Ovary (tissue), 9 donors: ENCODE data around the gene ZSCAN9. TPM values are rescaled to one million over a fixed set of nuclear protein-coding genes. Genes with fewer than 3 reads are reported as not detected.

ENCODE experiments used
- DNase-seq, 5 donors: peaks; one replicate each; pipeline ENCODE4 v3.0.0-alpha.2; 2019 to 2020
- H3K27ac ChIP-seq, 2 donors: fragments of 200-600 bp; one replicate each; pipeline versions ENCODE4 v1.5.1 to v1.8.0; 2019 to 2022
- H3K27me3 ChIP-seq: fragments of 200-600 bp; one replicate; pipeline ENCODE4 v1.8.0; 2022
- H3K36me3 ChIP-seq: fragments of 200-600 bp; sonication (generic); one replicate; pipeline ENCODE4 v1.5.1; 2019
- H3K4me1 ChIP-seq: one replicate; pipeline ENCODE4 v1.8.1; 2013; ENCODE audit warnings: mild to moderate bottlenecking, moderate library complexity; ENCODE audit not compliant: insufficient read depth
- H3K4me3 ChIP-seq: fragments of 200-600 bp; sonication (generic); one replicate; pipeline ENCODE4 v1.5.1; 2017
- H3K9me3 ChIP-seq, 2 donors: fragments of 200-600 bp in 1 of 2; sonication (generic) in 1 of 2; one replicate each; pipeline versions ENCODE4 v1.5.1 to v1.8.1; 2013 to 2019; ENCODE audit warnings: mild to moderate bottlenecking in 1 of 2, moderate library complexity in 1 of 2
- EP300 ChIP-seq: sonication (generic); formaldehyde crosslinking; IDR thresholded peaks from one replicate; pipeline ENCODE4 v1.6.1; 2017; ENCODE audit warnings: antibody characterized with exemption
- POLR2A ChIP-seq: fragments of 450-650 bp; IDR thresholded peaks from one replicate; pipeline ENCODE4 v1.6.1; 2017; ENCODE audit warnings: antibody characterized with exemption, mild to moderate bottlenecking, moderate library complexity
- WGBS, 3 donors: extraction: QIAGEN DNeasy Blood & Tissue Kit in 1 of 3; methylation state at CpG; one replicate each; pipeline versions ENCODE4 v1.1.5 to v1.1.7; 2013 to 2017; 5-methylcytosine and 5-hydroxymethylcytosine counted together
- intact Hi-C, 4 donors: fragments of 100-400 bp; cut with DNase I; formaldehyde crosslinking; loops; one replicate each; pipeline versions ENCODE4 v1.11.0 to v1.15.1; 2022 to 2023
- polyA plus RNA-seq, 2 donors: library from polyadenylated mRNA; stranded (reverse); fragments of 200-250 nt in 1 of 2; fragments of 350-450 nt in 1 of 2; fragmentation: Illumina TruSeq in 1 of 2; extraction: RNeasy Lipid Tissue Mini Kit (QIAGEN cat#74804) in 1 of 2; gene quantifications; one replicate each; pipeline ENCODE4 v1.2.3, GENCODE V29; 2013 to 2014
- total RNA-seq, 7 donors: library from RNA; depleted of rRNA in 2 of 7; stranded (reverse); fragments of >200 nt in 2 of 7; fragmentation: NEBNext Ultra II Directional in 3 of 7; extraction: Animal tissue kit (Norgen Biotek cat#: 25700) in 3 of 7; gene quantifications; one replicate each; pipeline versions ENCODE4 v1.1.0 to v1.2.4, GENCODE V29; 2016 to 2023
- TF ChIP-seq, protein P1 (sequence below), 3 donors: fragments of 450-650 bp in 2 of 3; fragments of 200-600 bp in 1 of 3; IDR thresholded peaks; one replicate each; pipeline versions ENCODE4 v1.5.1 to v1.8.0; 2016 to 2022; ENCODE audit warnings: antibody characterized with exemption in 3 of 3, mild to moderate bottlenecking in 1 of 3
- donor health status: DM: no; HTN: no; CAD: no; lungs with moderate emphysema.
- donor health status: DM: no; HTN: no; CAD: no.
- donor health status: Bipolar disorder and iron deficiency.
- donor health status: DM: yes; HTN: yes; CAD: no.
- donor health status: DM: no; HTN: no; CAD: no.
- donor health status: DM: yes; HTN: yes; CAD: no.

ZSCAN9 gene
- total and polyA plus RNA-seq, 9 donors, result 10.0 to 17.5 (median 13.7) TPM

DNA sequence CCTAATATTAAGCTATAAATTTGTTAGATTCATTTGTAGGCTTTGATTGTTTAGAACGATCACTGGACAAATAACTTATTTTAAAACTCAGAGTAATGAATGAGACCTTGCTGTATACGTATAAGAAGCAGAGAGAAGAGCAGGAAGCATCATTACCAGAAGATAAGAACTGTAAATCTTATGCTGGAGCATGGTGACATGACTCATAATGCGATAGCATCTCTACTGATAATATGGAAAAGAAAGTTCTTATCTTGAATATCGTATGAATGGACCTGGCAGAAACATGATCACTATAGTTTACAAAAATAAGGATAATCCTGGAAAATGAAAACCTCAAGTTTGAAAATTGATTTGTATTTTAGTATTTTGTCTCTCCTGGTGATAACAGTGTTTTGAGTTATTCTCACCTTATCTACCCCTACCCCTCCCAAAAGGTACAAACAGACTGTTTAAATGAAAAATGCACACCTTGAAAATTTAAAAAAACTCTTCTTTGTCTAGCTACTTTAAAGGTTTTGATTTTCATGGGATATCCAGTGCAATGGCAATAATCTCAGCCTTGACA is 39.8 kb downstream of the ZSCAN9 start:
- intact Hi-C loops, result loop anchor here in 1 of 4 donors (10.0 kb wide), 1 partner anchor 90 kb away; no protein-coding TSS in a partner anchor
- Histone ChIP-seq H3K27me3 (no peaks in the 10 kb centered on the region), H3K27ac (no peak overlapping the region), H3K4me3 (no peak overlapping the region), H3K4me1 (peaks cover 1% of the 10 kb centered on the region), H3K36me3 (no peaks in the 10 kb centered on the region), H3K9me3 (no peaks in the 10 kb centered on the region)
- 57 to 60% (median 58%) methylated on average over 4 of the region's 4 CpGs for WGBS, 3 donors
- TF ChIP-seq, protein P1, sequence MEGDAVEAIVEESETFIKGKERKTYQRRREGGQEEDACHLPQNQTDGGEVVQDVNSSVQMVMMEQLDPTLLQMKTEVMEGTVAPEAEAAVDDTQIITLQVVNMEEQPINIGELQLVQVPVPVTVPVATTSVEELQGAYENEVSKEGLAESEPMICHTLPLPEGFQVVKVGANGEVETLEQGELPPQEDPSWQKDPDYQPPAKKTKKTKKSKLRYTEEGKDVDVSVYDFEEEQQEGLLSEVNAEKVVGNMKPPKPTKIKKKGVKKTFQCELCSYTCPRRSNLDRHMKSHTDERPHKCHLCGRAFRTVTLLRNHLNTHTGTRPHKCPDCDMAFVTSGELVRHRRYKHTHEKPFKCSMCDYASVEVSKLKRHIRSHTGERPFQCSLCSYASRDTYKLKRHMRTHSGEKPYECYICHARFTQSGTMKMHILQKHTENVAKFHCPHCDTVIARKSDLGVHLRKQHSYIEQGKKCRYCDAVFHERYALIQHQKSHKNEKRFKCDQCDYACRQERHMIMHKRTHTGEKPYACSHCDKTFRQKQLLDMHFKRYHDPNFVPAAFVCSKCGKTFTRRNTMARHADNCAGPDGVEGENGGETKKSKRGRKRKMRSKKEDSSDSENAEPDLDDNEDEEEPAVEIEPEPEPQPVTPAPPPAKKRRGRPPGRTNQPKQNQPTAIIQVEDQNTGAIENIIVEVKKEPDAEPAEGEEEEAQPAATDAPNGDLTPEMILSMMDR (IDR thresholded peaks at IDR 0.05), result no peak
- TF ChIP-seq EP300 (no peak), POLR2A (no peak)
- DNase-seq, result no peak

DNA sequence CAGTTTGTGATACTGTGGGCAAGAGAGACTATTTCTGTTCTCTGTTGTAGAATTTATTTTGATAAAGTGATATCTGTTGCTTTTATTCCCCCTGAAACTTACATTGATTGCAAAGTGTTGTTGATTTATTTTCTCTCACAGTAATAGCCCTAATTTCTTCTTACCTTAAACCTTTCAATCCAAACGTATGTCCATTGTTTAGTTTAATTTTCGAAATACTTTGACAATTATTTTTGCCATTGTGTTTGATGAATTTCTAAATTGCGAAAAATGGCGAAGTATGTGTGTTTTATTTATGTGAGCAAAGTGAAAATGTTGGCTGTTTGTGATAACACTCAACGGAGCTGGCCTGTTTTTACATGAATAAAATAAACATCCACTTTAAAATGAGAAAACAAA is 41.5 kb downstream of the ZSCAN9 start:
- H3K36me3 ChIP-seq, result no peaks in the 10 kb centered on the region
- TF ChIP-seq EP300, result no peak
- TF ChIP-seq, protein P1 (IDR thresholded peaks at IDR 0.05), result no peak
- no peak for TF ChIP-seq POLR2A
- peaks cover 1% of the 10 kb centered on the region for H3K4me1 ChIP-seq
- 0 to 3% (median 2%) methylated on average over 5 of the region's 5 CpGs for WGBS, 3 donors
- no peak for DNase-seq
- intact Hi-C loops, result loop anchor here in 1 of 4 donors (10.0 kb wide), 1 partner anchor 88 kb away; no protein-coding TSS in a partner anchor
- H3K4me3 ChIP-seq, result peak overlapping the region; percentile 86
- H3K9me3 ChIP-seq, result no peaks in the 10 kb centered on the region
- H3K27me3 ChIP-seq, result no peaks in the 10 kb centered on the region
- peak overlapping the region in 1 of 2 donors; percentile 77 for H3K27ac ChIP-seq

DNA sequence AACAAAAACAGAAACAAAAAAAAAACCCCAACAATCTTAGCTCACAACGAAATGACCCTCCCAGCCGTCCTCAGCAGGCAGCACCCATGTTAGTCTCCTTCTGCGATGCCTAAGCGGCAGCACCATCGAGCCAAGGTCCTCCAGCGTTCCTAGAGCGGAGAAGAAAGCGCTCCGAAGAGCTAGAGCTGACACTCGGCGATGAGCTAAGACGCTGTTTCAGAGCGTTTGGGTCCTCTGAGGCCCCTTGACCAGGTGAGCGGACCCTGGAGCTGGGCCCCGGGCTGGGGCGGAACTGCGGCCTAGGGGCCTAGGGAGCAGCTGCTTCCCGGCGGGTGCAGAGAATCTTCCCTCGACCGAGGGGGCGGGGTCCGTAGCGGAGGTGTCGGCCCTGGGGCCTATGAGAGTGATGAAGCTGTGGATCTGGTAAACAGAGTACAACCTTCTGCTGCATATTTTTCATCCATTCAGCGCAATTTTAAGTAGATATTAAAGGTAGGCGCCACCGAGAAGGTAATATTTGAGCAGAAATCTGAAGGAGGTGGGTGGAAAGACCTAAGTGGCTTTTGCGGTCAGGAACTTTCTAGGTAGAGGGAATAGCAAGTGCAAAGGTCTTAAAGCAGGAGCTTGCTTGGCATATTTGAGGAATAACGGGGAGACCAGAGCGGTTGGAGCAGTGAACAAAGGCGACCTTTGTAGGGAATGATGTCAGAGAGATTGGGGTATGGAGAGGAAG is 42.1 kb downstream of the ZSCAN9 start, which contains the start of gene ZSCAN26:
ZSCAN26 (plus strand) TSS at position 182 of the 733 bp plus-strand sequence. CDS start 4,777 bp downstream, outside the sequence.
- Histone ChIP-seq H3K9me3 (no peaks in the 10 kb centered on the region), H3K27ac (peak within 1 kb of the TSS; percentile 77), H3K36me3 (no peaks in the 10 kb centered on the region), H3K4me1 (peaks cover 1% of the 10 kb centered on the region), H3K4me3 (peak within 1 kb of the TSS; percentile 86), H3K27me3 (no peaks in the 10 kb centered on the region)
- DNase-seq, result peak; percentile 81 to 92 (median 86)
- intact Hi-C loops, result loop anchor here in 1 of 4 donors (10.0 kb wide), 1 partner anchor 88 kb away; no protein-coding TSS in a partner anchor
- WGBS, 3 donors, result 0 to 1% (median 0%) methylated on average over 29 to 32 of the region's 32 CpGs
- TF ChIP-seq EP300, result no peak
- peak; percentile 37 for TF ChIP-seq POLR2A

DNA sequence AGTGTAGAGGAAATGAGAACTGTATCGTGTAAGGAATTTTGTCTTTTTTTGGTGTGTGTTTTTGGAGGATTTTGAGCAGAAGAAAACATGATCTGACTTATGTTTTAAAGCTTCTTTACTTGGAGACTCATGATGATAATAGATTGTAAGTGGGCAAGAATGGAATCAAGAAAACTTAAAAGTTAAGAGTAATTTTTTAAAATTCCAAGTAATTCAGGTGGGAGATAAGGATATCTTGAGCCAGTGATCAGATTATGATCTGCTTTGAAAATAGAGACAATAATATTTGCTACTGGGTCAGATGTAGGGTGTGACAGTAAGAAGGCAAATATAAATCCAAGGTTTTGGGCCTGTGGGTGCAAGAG is 42.6 kb downstream of the ZSCAN9 start:
- Histone ChIP-seq H3K9me3 (no peaks in the 10 kb centered on the region), H3K27me3 (no peaks in the 10 kb centered on the region), H3K4me1 (peaks cover 1% of the 10 kb centered on the region), H3K36me3 (no peaks in the 10 kb centered on the region), H3K27ac (peak overlapping the region in 1 of 2 donors; percentile 77), H3K4me3 (peak overlapping the region; percentile 86)
- intact Hi-C loops, result loop anchor here in 1 of 4 donors (10.0 kb wide), 1 partner anchor 87 kb away; no protein-coding TSS in a partner anchor
- TF ChIP-seq EP300, result no peak
- TF ChIP-seq POLR2A, result no peak
- TF ChIP-seq, protein P1 (IDR thresholded peaks at IDR 0.05), result no peak
- 3 to 4% (median 3%) methylated on average over 1 of the region's 1 CpG for WGBS, 3 donors
- DNase-seq, result no peak
